ENCODE results near the gene GAGE12J.
"Not testable (repeated sequence)": the region's sequence is repeated elsewhere in the genome, so short reads cannot be mapped to it uniquely, and the experiment has no call there.

The GAGE12J gene, protein sequence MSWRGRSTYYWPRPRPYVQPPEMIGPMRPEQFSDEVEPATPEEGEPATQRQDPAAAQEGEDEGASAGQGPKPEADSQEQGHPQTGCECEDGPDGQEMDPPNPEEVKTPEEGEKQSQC

DNA sequence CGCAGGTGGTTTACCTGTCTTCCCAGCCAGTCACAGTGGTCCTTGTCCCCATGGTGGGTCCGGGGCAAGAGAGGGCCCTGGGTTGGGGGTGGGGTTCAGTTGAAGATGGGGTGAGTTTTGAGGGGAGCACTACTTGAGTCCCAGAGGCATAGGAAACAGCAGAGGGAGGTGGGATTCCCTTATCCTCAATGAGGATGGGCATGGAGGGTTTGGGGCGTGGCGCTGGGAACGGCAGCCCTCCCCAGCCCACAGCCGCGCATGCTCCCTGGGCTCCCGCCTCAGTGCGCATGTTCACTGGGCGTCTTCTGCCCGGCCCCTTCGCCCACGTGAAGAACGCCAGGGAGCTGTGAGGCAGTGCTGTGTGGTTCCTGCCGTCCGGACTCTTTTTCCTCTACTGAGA lies at the start of gene GAGE12J:
Gene GAGE12J, plus strand, starts transcription at position 301 of the 400 bp plus-strand sequence. CDS start 1,157 bp downstream, outside the sequence.
- DNase-seq (ENCODE audit: low read depth in 2 of 2), result not testable (repeated sequence)

DNA sequence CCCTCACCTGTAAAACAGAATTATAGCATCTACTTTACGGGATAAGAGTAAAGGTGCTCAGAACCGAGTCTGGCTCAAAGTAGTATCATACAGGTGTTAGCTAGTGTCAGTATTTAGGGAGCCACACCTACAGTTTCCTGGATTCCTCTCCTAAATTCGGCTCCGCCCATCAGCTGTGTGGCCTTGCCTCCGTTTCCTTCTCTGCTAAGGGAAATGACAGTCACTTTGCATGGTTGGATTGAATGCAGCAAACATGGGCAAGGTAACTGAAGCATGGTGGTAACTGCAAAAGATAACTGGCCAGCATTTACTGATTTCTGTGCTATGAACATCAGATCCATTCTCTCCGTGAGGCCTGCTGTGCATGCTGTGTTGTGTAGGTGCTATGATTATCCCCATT lies 49.4 kb upstream of the GAGE12J start:
- no peak for DNase-seq (ENCODE audit: low read depth in 2 of 2)

DNA sequence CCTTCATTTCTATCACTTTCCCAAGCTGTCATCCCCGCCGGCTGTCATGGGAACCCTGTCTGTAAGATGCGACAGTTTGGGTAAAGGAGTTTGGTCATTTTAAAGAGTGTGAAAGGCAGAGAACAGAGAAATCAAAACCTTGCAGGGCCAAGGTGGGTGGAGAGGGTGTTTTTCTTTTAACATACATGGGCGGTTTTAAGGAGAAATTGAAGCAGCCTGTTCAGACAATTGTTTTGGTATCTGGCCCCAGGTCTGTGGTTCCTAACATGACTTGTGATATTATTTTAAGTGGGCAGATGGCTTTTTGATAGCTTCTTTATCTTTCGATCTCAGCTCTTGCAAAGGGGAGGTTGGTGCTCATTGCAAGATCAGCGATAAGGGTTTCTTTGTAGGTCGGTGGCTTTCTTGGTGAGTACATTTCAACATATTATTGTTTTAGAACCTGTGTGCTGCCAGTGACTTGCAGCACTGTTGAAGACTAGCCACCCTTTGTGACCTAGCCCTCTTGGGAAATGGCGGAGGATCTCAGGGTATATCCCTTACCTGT lies 48.6 kb upstream of the GAGE12J start:
- DNase-seq (ENCODE audit: low read depth in 2 of 2), result no peak

DNA sequence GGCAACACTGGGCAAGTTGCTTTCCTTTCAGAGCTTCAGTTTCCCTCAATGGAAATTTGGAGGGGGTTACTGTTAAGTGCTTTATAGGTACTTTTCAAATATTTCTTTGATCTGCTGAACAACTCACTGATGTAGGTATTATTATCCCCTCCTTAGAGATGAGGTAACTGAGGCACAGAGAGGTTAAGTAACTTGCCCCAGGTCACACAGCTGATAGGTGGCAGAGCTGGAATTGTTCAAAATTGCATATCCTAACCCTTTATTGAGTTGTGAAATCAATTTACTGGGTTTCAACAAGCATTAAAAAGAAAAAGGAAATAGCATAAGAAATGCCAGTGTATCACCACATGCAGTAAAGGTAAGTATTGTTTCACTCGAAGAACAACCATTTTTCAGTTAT lies 45.6 kb upstream of the GAGE12J start:
- DNase-seq (ENCODE audit: low read depth in 2 of 2), result no peak

DNA sequence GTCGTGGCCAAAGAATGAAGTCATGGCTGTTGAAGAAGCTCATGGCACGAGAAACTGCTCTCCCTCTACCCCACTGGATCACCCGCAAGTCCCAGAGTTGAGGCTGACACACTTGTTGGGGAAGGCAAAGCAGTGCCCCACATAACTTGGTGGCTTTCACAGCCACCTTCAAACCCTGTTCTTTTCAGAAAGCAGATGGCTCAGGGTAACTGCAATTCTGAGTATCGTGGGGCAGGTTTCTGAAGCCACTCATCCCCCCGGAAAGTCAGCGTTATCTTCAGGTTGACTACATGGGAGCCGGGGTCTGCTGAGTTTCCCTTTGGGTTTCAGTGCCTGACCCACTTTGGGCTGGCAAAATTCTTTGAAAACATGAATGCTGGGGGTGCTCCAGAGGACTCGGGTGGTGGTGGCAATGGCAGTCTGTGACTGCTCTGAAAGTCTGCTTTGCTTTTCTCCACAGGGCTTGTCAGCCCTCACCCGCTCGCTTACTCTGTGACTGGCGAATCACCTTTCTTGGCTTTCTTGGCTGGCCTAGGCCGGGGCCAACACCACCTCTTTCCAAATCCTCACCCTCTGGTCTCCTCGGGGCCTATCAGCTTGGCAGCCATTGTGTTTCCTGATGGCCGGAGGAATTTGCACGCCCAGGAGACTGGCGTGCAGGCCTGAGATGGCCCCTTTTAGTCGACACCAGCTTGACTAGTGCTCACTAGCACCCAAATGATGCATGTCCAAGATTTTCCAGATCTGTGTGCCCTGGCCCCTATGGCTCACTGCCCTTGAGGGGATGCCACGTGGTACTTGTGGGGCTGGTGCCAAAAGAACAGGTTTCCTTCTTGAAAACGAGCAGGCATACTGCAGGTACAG lies 44.9 kb upstream of the GAGE12J start:
- DNase-seq (ENCODE audit: low read depth in 2 of 2), result no peak

DNA sequence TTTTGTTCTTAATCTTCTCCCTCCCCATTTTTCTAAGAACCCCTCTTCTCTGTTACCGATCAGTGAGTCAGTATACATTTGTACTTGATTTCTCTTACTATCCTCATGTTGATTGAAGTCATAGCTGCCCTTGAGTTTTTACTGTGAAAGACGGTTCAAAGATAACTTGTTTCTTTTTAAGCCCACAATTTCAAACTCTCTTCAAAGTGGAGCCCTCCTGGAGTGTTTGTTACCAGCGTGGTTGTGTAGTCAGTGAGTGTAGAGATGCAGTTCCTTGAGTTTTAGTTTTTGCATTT lies 44.4 kb upstream of the GAGE12J start:
- DNase-seq (ENCODE audit: low read depth in 2 of 2), result no peak

DNA sequence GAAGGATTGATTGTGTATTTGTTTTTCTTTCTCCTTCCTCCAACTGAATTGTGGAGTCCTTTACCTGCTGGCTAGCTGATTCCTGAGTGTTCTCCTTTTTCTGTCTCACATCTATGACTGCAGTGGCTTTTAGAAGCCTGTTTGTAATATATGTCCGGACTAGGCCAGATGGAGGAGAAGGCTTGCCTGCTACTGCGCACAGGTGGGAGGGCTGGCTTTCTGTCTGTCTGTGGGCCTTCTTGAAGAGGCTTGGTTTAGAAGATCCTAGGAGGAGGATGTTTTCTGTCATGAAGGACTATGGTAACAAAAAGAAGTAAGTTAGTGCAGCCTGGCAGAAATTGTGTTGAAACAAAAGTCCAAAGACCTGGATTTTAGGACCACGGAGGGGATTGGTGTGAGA lies 43.8 kb upstream of the GAGE12J start:
- no peak for DNase-seq (ENCODE audit: low read depth in 2 of 2)

DNA sequence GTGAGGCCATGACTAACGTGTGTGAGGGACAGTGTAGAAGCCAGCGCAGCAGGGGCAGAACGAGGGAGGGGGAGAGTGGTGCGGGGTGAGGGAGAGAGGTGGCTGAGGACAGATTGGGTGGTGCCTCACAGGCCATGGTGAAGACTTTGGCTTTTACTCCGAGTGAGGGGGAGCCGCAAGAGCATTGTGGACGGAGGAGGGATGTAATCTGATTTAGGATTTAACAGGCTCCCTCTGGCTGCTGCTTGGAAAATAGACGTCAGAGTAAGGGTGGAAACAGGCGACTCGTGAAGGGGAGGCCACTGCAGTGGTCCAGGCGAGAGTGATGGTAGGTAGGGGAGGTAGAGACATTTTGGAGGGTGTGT lies 39.2 kb upstream of the GAGE12J start:
- no peak for DNase-seq (ENCODE audit: low read depth in 2 of 2)

DNA sequence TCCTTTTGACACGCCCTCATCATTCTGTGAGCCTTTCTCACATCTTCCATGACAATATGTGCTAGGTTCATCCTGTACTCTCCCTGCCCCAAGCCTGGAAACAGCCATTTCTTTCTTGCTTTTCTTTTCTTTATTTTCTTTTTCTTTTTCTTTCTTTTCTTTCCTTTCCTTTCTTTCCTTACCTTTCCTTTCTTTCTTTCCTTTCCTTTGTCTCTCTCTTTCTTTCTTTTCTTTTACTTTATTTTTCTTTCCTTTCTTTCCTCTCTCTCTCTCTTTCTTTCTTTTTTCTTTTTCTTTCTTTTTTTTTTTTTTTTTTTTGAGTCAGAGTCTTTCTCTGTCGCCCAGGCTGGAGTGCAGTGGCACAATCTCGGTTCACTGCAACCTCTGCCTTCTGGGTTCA lies 37.6 kb upstream of the GAGE12J start:
- no peak for DNase-seq (ENCODE audit: low read depth in 2 of 2)

DNA sequence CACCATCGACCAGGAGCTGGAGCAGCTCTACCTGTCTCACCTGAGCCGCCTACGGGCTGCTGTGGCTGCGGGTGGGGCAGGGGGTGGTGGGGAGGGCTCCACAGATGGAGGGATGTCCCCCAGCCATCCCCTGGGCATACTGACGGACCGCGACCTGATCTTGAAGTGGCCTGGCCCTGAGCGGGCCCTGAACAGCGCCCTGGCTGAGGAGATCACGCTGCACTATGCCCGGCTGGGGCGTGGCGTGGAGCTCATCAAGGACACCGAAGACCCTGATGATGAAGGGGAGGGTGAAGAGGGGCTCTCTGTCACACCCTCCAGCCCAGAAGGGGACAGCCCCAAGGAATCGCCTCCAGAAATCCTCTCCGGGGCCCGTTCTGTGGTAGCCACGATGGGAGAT lies 35.7 kb upstream of the GAGE12J start:
- no peak for DNase-seq (ENCODE audit: low read depth in 2 of 2)

DNA sequence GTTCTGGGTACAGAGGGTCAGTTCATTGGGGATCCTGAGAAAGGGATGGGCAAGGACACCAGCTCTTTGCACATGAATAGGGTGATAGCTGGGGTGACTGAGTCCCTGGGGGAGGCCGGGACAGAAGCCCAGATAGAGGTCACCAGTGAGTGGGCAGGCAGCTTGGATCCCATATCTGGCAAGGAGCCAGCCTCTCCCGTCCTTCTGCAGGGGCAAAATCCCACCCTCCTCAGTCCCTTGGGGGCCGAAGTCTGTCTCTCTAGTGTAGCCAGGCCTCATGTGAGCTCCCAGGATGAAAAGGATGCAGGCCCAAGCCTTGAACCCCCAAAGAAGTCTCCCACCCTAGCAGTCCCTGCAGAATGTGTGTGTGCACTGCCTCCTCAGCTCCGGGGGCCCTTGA lies 35.3 kb upstream of the GAGE12J start:
- no peak for DNase-seq (ENCODE audit: low read depth in 2 of 2)

DNA sequence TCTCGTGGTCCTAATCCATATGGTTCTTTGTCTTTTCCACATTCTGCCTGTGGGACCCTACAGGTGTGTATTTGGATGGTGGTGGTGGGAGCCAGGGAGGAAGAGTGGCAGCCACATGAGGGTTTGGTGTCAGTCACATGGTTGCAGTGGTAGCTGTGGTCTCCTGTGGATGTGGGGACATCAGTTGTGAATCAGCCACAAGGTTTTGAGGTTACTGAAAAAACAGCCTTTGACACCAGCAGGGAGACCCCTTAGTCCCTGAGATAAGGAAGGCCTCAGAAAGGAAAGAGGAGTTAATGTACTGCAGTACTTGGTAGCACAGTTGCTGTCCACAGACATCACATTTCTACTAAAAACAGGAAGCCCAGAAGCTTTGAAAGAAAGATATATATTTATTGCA lies 34.2 kb upstream of the GAGE12J start:
- DNase-seq (ENCODE audit: low read depth in 2 of 2), result no peak

DNA sequence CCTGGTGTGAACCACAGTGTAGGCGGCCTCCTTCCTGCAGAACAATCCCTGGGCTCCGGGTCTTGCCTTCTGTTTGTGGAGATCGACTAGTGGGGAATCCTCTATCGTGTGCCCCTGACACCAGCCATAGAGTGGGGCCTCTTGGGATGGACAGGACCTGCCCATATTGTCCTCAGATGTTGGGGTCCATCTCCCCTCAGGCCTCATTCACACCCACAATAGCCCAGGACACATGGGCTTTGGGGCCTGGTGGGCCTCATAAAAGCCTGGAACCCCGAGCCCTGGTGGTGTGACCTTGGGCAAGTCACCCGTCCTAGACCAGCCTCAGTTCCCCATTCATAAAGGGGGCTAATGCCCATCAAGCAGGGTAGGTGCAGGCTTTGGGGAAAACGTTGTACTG lies 31.6 kb upstream of the GAGE12J start:
- DNase-seq (ENCODE audit: low read depth in 2 of 2), result no peak

DNA sequence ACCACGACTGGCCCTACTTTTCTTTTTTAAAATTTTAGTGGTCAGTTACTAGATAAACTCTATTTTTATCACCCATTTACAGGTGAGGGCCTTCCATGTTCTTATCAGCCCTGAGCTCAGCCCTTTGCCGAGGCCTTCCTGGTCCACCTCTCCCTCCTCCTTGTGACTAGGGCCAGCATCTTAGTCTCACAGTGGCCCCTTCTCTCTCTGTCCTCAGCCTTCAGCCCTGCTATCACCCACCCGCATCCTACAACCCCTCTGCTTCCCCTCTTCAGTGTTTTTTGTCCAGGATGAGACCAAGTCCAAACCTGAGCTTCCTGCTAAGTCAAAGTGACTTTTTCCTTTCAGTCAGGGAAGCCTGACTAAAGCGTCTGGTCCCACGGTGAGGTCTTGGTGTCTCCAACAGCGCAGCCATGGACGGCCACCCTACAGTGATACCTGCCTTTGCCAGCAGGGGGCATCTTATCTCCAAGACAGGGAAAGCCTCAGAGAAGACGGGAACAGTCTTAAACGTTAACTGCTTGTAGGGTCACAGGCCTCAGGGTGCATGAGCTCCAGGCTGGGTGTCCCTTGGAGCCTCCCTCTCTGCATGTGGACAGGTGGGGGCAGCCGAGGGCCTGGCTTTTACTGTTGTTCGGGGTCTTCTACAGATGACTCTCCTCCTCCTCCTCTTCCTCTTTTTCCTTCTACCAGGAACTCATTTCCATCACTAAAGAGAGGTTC lies 30.1 kb upstream of the GAGE12J start:
- DNase-seq (ENCODE audit: low read depth in 2 of 2), result no peak

DNA sequence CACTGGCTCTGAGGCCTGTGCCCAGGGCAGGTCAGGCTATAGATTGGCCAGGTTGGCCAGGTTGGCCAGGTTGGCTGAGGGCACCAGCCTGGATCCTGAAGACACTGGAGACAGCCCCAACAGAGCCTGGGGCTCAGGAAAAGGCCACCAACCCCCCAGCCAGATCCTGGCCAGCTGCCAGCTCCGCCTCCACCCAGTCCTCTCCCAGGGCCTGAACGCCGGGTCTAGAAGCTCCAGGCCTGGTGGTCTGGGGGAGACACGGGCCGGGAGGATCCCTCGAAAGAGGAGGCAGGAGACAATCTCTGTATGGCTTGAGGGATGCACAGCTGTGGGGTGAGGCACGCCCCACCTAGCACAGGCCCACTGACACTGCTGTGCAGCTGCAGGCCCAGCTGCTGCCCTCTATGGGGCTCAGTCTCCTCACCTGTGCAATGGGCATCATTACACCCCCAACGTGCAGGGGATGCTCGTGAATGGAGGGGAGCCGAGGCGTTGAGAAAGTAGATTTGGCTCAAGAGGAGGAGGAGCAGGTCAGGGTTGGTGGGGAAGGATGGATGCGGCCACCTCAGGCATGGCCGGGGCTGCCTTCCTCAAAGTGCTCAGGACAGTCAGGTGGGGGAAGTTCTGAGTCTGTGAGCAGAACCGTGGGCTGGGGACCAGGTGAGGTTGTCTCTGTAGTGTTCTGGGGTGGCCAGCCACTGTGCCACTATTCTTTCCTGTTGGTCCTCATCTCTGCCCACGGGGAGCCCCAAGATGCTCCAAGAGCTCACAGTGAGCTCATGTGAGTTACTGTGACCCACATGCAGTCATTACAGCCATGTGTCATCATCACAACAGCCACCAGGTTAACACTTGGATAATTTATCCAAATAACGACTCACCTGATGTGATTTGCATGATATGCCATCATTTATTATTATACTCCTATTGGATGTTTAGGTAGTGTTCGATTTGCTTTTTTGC lies 29.2 kb upstream of the GAGE12J start:
- no peak for DNase-seq (ENCODE audit: low read depth in 2 of 2)

DNA sequence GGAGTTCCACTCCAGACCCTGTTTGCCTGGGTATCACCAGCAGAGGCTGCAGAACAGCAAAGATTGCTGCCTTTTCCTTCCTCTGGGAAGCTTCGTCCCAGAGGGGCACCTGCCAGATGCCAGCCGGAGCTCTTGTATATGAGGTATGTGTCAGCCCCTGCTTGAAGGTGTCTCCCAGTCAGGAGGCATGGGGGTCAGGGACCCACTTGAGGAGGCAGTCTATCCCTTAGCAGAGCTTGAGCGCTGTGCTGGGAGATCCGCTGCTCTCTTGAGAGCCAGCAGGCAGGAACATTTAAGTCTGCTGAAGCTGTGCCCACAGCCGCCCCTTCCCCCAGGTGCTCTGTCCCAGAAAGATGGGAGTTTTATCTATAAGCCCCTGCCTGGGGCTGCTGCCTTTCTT lies 22.5 kb upstream of the GAGE12J start:
- not testable (repeated sequence) for DNase-seq (ENCODE audit: low read depth in 2 of 2)

DNA sequence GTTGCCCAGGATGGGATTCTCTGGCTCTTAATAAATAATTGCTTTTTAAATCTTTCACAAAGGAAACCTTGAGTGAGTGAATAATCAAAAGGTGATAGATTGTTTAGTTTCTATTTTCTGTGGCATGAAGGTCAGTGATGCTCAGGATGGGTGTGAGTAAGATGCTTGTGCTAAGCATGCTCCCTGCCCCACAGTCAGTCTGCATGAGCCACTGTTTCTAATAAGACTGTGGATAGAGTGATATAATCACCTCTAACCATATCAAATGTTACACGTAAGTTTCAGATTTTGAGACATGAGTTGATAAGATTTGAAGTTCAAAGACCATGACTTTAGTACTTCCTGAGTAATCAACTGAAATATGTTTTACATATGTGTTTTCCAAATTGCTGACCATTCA lies 21.1 kb upstream of the GAGE12J start:
- no peak for DNase-seq (ENCODE audit: low read depth in 2 of 2)

DNA sequence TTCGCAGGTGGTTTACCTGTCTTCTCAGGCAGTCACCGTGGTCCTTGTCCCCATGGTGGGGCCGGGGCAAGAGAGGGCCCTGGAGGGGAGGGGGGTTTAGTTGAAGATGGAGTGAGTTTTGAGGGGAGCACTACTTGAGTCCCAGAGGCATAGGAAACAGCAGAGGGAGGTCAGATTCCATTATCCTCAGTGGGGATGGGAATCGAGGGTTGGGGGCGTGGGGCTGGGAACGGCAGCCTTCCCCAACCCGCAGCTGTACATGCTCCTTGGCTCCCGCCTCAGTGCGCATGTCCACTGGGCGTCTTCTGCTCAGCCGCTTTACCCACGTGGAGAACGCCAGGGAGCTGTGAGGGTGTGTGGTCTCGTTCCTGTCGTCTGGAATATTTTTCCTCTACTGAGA lies 18.5 kb upstream of the GAGE12J start, which contains the start of gene GAGE10:
Gene GAGE10, plus strand, starts transcription at position 301 of the 400 bp plus-strand sequence. CDS start 1,214 bp downstream, outside the sequence.
- no peak for DNase-seq (ENCODE audit: low read depth in 2 of 2)

DNA sequence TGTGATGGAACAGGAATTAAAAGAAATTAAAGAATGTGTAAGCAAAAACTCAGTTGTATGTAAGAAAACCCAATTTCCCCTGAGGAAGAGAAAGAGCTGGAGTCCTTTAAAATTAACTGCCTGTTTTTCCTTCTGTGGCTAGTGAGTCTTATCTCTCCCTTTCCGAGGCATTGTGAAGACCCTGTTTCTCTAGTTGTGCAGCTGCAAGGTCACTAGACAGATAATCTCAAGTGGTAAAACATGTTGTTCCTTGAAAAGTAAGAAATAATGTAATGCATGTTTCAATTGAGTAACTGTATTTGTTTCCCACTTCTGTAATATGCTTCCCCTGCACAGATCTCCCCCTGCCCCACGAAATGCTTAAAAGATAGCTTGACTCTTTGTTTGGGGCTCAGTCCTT lies 14.1 kb upstream of the GAGE12J start:
- not testable (repeated sequence) for DNase-seq (ENCODE audit: low read depth in 2 of 2)

DNA sequence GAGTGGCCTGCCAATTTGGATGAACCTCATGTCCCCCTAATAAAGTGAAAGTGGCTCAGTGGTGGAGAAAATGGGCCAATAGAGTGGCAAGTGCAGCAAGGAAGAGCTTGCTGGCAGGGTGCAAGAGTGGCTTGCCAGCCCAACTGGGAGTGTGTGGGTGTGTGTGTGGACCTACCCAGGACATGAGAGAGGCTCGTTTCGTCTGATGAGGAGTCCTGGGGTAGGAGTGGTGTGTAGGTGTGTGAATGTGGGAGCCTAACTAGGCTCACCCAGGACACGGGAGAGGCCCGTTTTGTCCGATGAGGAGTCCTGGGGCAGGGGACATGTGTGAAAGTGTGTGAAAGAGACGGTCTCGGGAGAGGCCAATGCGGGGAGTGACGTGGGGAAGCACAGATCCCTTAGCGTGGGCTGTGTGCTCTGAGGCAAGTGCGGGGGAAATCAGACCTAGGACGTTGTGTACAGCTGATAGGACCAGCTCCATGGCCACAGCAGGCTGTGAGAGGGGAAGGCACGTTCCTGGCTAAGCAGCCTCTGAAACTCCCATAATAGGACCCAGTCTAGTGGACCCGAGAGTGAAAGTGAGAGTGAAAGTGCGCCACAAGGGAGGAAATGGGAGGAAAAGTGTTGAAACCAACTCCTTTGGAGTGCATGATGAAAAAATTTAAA lies 13.1 kb upstream of the GAGE12J start:
- no peak for DNase-seq (ENCODE audit: low read depth in 2 of 2)

DNA sequence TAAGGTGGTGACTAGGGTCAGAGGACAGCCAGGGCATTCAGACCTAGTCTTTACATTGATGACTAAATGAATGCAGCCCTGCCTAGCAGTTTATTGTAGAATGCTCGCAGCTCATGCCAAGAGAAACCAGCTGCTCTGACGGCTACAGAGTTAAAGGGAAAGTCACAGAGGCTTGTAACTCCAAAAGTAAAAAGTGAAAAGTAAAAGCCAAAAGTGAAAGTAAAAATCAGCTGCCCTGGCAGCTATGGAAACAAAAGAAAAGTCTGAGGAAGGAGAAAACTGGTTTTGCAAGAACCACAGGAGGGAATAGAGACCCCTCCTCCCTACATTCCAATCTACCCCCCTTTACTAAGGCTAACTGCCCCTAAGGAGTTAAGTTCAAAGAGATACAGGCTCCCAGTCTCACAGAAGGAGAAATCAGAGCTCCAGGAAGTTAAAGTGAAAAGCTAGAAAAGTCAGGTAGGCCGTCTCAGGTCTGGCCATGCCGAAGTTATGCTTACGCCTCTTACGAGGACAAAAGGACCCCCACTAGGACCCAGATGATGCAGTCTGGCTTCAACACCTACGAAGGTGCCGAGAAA lies 12.3 kb upstream of the GAGE12J start:
- DNase-seq (ENCODE audit: low read depth in 2 of 2), result peak in 1 of 2 experiments; percentile 2
